Heart left ventricle (tissue), 16 donors: Measurements from ENCODE around the gene LRP1B. TPM values are rescaled to one million over a fixed set of nuclear protein-coding genes. Genes with fewer than 3 reads are reported as not detected.

Experiments used
- ATAC-seq, 4 donors: fragments of 200-7000 bp; cut with Tn5 transposase; one replicate each; pipeline ENCODE4 v1.9.1; 2020 to 2022; ENCODE audit warnings: moderate library complexity in 4 of 4, mild to moderate bottlenecking in 3 of 4, moderate number of reproducible peaks in 1 of 4
- DNase-seq, 5 donors: peaks; one replicate each; pipeline ENCODE4 v3.0.0-alpha.2; 2020
- H3K27ac ChIP-seq, 12 donors: fragments of 200-600 bp; sonication (generic) in 4 of 12; one replicate each; pipeline versions ENCODE4 v1.5.0 to v1.8.0; 2016 to 2022; ENCODE audit warnings: mild to moderate bottlenecking in 2 of 12
- H3K27me3 ChIP-seq, 9 donors: fragments of 200-600 bp; sonication (generic) in 2 of 9; one replicate each; pipeline versions ENCODE4 v1.5.1 to v1.8.0; 2016 to 2022; ENCODE audit warnings: mild to moderate bottlenecking in 3 of 9
- H3K36me3 ChIP-seq, 9 donors: fragments of 200-600 bp; sonication (generic) in 2 of 9; one replicate each; pipeline versions ENCODE4 v1.5.0 to v1.8.0; 2018 to 2022; ENCODE audit warnings: mild to moderate bottlenecking in 2 of 9
- H3K4me1 ChIP-seq, 12 donors: fragments of 200-600 bp; sonication (generic) in 4 of 12; one replicate each; pipeline versions ENCODE4 v1.5.0 to v1.8.0; 2016 to 2022; ENCODE audit warnings: mild to moderate bottlenecking in 3 of 12
- H3K4me3 ChIP-seq, 12 donors: fragments of 200-600 bp; sonication (generic) in 4 of 12; one replicate each; pipeline versions ENCODE4 v1.5.0 to v1.8.0; 2017 to 2022; ENCODE audit warnings: mild to moderate bottlenecking in 9 of 12, moderate library complexity in 4 of 12
- H3K9me3 ChIP-seq, 12 donors: fragments of 200-600 bp; sonication (generic) in 4 of 12; one replicate each; pipeline versions ENCODE4 v1.5.0 to v1.8.0; 2016 to 2022; ENCODE audit warnings: mild to moderate bottlenecking in 1 of 12
- POLR2A ChIP-seq, 2 donors: fragments of 450-650 bp; IDR thresholded peaks; one replicate each; pipeline ENCODE4 v1.6.1; 2017; ENCODE audit warnings: antibody characterized with exemption in 2 of 2, mild to moderate bottlenecking in 2 of 2, moderate library complexity in 2 of 2
- WGBS, 4 donors: extraction: QIAGEN DNeasy Blood & Tissue Kit in 2 of 4; methylation state at CpG; one replicate each; pipeline versions ENCODE4 v1.1.5 to v1.1.7; 2013 to 2018; 5-methylcytosine and 5-hydroxymethylcytosine counted together
- intact Hi-C, 10 donors: fragments of 100-400 bp; cut with DNase I; formaldehyde crosslinking; loops; one replicate each; pipeline versions ENCODE4 v1.11.1 to v1.14.2; 2022
- polyA plus RNA-seq, 2 donors: library from polyadenylated mRNA; stranded (reverse); fragments of 200-250 nt; gene quantifications; one replicate each; pipeline ENCODE4 v1.2.3, GENCODE V29; 2013
- total RNA-seq, 9 donors: library from RNA; depleted of rRNA in 2 of 9; stranded (reverse); fragments of >200 nt in 2 of 9; fragmentation: NEBNext Ultra II Directional in 3 of 9; extraction: Animal tissue kit (Norgen Biotek cat#: 25700) in 3 of 9; gene quantifications; one replicate each; pipeline versions ENCODE4 v1.1.0 to v1.2.4, GENCODE V29; 2016 to 2023
- TF ChIP-seq, protein P1 (sequence below), 12 donors: fragments of 200-600 bp; sonication (generic) in 4 of 12; IDR thresholded peaks; one replicate each; pipeline versions ENCODE4 v1.5.0 to v1.8.0; 2018 to 2022; ENCODE audit warnings: antibody characterized with exemption in 12 of 12, mild to moderate bottlenecking in 5 of 12
- donor health status: ischemic (EF 13 %, LVEDD 7.1; RV severe dilation, severe dysfunction).
- donor health status: healthy with polysubstance abuse.
- donor health status: DM: no; HTN: yes; CAD: no.
- donor health status: DM: no; HTN: no; CAD: no.
- donor health status: ischemic (EF 25% LVEDD 6.9; RV normal size, moderate dysfunction).
- donor health status: ischemic (EF 25% LVEDD 5.7; RV mildly dilated, moderate dysfunction).
- donor health status: healthy.
- donor health status: DM: yes; HTN: yes; CAD: no.
- donor health status: ischemic (EF 35%, LVEDD 5.7; RV mildly dilated, moderate dysfunction).
- donor health status: nonischemic (EF 11% LVEDD 7.7; RV severe dilation, severe dysfunction).
- donor health status: DM: yes; HTN: yes; CAD: no.
- donor health status: PGD.
- donor health status: ischemic (EF 29% LVEDD 5.4; RV normal size, mild dysfunction).
- donor health status: nonischemic (EF 23%, LVEDD 6.1; RV moderate dilation, normal function).

Gene LRP1B
- total and polyA plus RNA-seq, 11 donors = 0.01 to 0.19 (median 0.11) TPM; not detected in 2

DNA sequence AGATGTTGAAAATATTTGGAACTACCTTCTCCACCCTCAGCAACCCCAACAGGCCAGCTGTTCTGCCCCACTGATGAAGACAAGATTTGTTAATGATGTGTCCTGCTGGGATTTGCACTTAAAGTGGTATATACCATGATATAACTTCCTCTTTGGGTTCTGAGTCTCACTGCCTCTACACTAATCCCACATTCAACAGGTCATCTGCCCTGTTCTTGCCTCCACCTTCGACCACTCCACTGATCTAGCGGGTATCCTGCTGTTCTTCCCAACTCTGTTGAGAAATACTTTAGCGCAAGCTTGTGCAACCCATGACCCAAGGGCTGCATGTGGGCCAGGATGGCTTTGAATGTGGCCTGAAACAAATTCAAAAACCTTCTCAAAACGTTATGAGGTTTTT lies 72.7 kb downstream of the LRP1B start:
- no peaks in the 10 kb centered on the region for H3K27me3 ChIP-seq
- no peaks in the 10 kb centered on the region for H3K9me3 ChIP-seq
- no peaks in the 10 kb centered on the region for H3K36me3 ChIP-seq
- intact Hi-C loops = no loop called here
- WGBS, 4 donors = 68 to 76% (median 73%) methylated on average over 4 of the region's 4 CpGs
- ATAC-seq (no peak), DNase-seq (no peak)
- TF ChIP-seq, protein P1, sequence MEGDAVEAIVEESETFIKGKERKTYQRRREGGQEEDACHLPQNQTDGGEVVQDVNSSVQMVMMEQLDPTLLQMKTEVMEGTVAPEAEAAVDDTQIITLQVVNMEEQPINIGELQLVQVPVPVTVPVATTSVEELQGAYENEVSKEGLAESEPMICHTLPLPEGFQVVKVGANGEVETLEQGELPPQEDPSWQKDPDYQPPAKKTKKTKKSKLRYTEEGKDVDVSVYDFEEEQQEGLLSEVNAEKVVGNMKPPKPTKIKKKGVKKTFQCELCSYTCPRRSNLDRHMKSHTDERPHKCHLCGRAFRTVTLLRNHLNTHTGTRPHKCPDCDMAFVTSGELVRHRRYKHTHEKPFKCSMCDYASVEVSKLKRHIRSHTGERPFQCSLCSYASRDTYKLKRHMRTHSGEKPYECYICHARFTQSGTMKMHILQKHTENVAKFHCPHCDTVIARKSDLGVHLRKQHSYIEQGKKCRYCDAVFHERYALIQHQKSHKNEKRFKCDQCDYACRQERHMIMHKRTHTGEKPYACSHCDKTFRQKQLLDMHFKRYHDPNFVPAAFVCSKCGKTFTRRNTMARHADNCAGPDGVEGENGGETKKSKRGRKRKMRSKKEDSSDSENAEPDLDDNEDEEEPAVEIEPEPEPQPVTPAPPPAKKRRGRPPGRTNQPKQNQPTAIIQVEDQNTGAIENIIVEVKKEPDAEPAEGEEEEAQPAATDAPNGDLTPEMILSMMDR (IDR thresholded peaks at IDR 0.05) = no peak
- no peak for TF ChIP-seq POLR2A (IDR thresholded peaks at IDR 0.05)
- H3K4me1 ChIP-seq = no peaks in the 10 kb centered on the region
- no peak overlapping the region for H3K4me3 ChIP-seq
- no peak overlapping the region for H3K27ac ChIP-seq

DNA sequence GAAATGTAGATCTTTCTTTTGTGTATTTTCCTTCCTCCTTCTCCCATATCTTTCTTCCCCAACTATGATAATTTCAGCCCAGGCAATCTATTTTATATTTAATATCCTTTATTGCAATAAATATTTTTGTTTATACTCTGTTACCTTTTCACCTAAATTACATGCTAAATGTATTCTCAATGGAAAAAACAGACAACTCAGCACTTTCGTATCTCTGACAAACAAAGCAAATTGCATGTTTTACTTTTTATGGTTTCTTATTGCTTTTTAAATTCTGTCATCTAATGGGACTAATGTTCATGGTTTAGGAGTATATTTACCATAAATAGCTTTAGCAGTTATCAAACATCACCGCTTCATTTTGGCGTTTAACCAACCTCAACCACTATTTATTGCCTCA lies 74.0 kb downstream of the LRP1B start:
- 82 to 90% (median 86%) methylated on average over 3 of the region's 3 CpGs for WGBS, 4 donors
- Histone ChIP-seq H3K4me1 (no peaks in the 10 kb centered on the region), H3K36me3 (no peaks in the 10 kb centered on the region), H3K27ac (no peak overlapping the region), H3K4me3 (no peak overlapping the region), H3K27me3 (no peaks in the 10 kb centered on the region), H3K9me3 (no peaks in the 10 kb centered on the region)
- intact Hi-C loops = no loop called here
- no peak for TF ChIP-seq POLR2A (IDR thresholded peaks at IDR 0.05)
- TF ChIP-seq, protein P1 (IDR thresholded peaks at IDR 0.05) = no peak
- no peak for DNase-seq
- no peak for ATAC-seq

DNA sequence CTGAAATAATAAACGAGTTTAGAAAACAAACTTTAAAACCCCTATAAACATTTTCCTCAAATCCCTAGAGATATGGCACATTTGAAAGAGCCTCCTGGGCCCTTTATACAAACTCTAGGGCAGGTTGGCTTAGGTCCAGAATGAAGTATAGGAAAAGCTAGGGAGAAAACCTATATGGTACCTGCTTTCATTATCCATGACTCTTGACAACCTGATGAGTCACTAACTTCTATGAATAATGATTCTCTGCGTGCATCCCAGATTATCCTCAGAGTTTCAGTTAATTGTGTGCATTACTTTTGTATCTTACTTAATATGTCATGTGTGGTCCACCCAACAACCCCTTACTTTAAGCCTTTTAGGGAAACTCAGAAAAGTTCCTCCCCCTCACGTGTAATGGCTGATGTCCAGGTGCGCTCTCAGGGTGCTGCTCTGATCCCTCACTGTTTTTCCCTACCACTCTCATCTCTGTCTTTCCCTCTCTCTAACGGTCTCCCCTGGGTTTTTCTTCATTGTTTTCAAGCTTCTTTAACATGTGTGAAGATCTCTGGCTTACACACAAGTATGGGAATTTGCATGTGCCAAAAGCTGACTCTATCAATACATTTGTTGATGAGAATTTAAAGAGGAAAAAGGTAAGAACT lies 78.5 kb downstream of the LRP1B start:
- intact Hi-C loops = no loop called here
- 42 to 48% (median 46%) methylated on average over 5 of the region's 5 CpGs for WGBS, 4 donors
- ATAC-seq = no peak

DNA sequence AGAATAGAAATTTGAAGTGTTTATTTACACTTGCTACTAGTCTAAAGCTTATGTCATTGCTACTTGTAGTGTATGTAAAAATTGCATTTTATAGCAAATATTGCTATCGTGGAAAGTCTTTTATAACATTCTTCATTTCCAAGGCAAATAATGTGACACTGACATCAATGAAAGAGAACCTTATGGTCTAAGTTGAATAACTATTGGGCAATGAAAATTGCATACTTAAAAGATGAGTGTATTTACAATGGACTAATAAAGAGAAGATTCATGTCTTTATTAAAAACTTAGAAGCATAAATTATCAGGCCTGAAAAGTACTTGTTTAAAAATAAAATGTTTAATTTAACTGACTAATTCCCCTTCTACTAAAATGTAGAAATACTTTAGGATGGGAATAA lies 82.2 kb downstream of the LRP1B start:
- Histone ChIP-seq H3K36me3 (no peaks in the 10 kb centered on the region), H3K9me3 (no peaks in the 10 kb centered on the region), H3K27me3 (no peaks in the 10 kb centered on the region), H3K4me3 (no peak overlapping the region), H3K27ac (no peak overlapping the region), H3K4me1 (no peaks in the 10 kb centered on the region)
- 65 to 80% (median 70%) methylated on average over 1 of the region's 1 CpG for whole genome bisulfite sequencing, 4 donors
- ATAC-seq (no peak), DNase-seq (no peak)
- intact Hi-C loops = no loop called here
- TF ChIP-seq POLR2A (IDR thresholded peaks at IDR 0.05) = no peak
- TF ChIP-seq, protein P1 (IDR thresholded peaks at IDR 0.05) = no peak

More for the DNA sequence above, 78.5 kb downstream of the LRP1B start:
- Histone ChIP-seq H3K9me3 (no peaks in the 10 kb centered on the region), H3K4me1 (no peaks in the 10 kb centered on the region), H3K27ac (no peak overlapping the region), H3K27me3 (no peaks in the 10 kb centered on the region), H3K36me3 (no peaks in the 10 kb centered on the region), H3K4me3 (no peak overlapping the region)
- TF ChIP-seq, protein P1 (IDR thresholded peaks at IDR 0.05) = no peak
- TF ChIP-seq POLR2A (IDR thresholded peaks at IDR 0.05) = no peak
- DNase-seq = no peak
